Esophagus squamous epithelium (tissue), 5 donors: Measurements from ENCODE around the gene TRAF3. TPM values are rescaled to one million over a fixed set of nuclear protein-coding genes. Genes with fewer than 3 reads are reported as not detected.

Experiments used
- DNase-seq: peaks from one replicate; lab custom pipeline; 2025; lab: John Stamatoyannopoulos, UW
- H3K27ac ChIP-seq, 4 donors: fragments of 200-600 bp; sonication (generic); one replicate each; pipeline ENCODE4 v1.5.1; 2016 to 2019; ENCODE audit warnings: mild to moderate bottlenecking in 1 of 4
- H3K27me3 ChIP-seq, 4 donors: fragments of 200-600 bp; sonication (generic); 1 replicate in 3 of 4; 2 replicates in 1 of 4; pipeline versions ENCODE4 v1.5.1 to v1.6.0; 2017 to 2021; ENCODE audit warnings: antibody characterized with exemption in 1 of 4
- H3K36me3 ChIP-seq, 3 donors: fragments of 200-600 bp; sonication (generic); one replicate each; pipeline ENCODE4 v1.5.1; 2016 to 2019
- H3K4me1 ChIP-seq, 3 donors: fragments of 200-600 bp; sonication (generic); one replicate each; pipeline ENCODE4 v1.5.1; 2017 to 2019
- H3K4me3 ChIP-seq, 4 donors: fragments of 200-600 bp; sonication (generic); 1 replicate in 3 of 4; 2 replicates in 1 of 4; pipeline ENCODE4 v1.5.1; 2016 to 2019; ENCODE audit warnings: mild to moderate bottlenecking in 2 of 4, moderate library complexity in 1 of 4
- H3K9me3 ChIP-seq, 3 donors: fragments of 200-600 bp; sonication (generic); one replicate each; pipeline ENCODE4 v1.5.1; 2016 to 2019
- CTCF ChIP-seq, 6 experiments: fragments of 450-650 bp in 4 of 6; fragments of 200-600 bp in 2 of 6; sonication (generic) in 2 of 6; IDR thresholded peaks; one replicate each; pipeline ENCODE4 v1.5.1; 2016 to 2019; ENCODE audit warnings: antibody characterized with exemption in 6 of 6, mild to moderate bottlenecking in 4 of 6, moderate library complexity in 4 of 6
- POLR2A ChIP-seq, 4 donors: fragments of 450-650 bp; IDR thresholded peaks; one replicate each; pipeline ENCODE4 v1.6.1; 2017; ENCODE audit warnings: antibody characterized with exemption in 4 of 4, mild to moderate bottlenecking in 4 of 4, moderate library complexity in 3 of 4
- WGBS, 2 donors: methylation state at CpG; one replicate each; pipeline ENCODE4 v1.1.5; 2018; 5-methylcytosine and 5-hydroxymethylcytosine counted together
- intact Hi-C: fragments of 100-400 bp; cut with DNase I; formaldehyde crosslinking; loops from one replicate; pipeline ENCODE4 v1.15.0; 2022
- total RNA-seq, 4 donors: library from RNA; depleted of rRNA; stranded (reverse); fragments of >200 nt; gene quantifications; one replicate each; pipeline ENCODE4 v1.1.0, GENCODE V29; 2016
- donor health status: DM: yes; HTN: yes; CAD: no.

TRAF3 gene
- total RNA-seq, 4 donors from 2014 or later, result 11.2 to 19.3 (median 13.2) TPM

GRCh38 chr14:102751088-102751487, 26.2 kb upstream of the TRAF3 start:
- Histone ChIP-seq H3K9me3 (no peaks in the 10 kb centered on the region), H3K36me3 (peaks cover 0 to 22% (median 7%) of the 10 kb centered on the region in 3 donors), H3K4me3 (no peak overlapping the region), H3K27ac (no peak overlapping the region), H3K27me3 (no peaks in the 10 kb centered on the region), H3K4me1 (no peaks in the 10 kb centered on the region)
- no peak for DNase-seq
- TF ChIP-seq POLR2A (IDR thresholded peaks at IDR 0.05) (no peak), CTCF (IDR thresholded peaks at IDR 0.05) (no peak)
- intact Hi-C loops, result no loop called here
- 75 to 100% methylated on average over 2 to 6 of the region's 16 CpGs for WGBS, 2 donors

DNA sequence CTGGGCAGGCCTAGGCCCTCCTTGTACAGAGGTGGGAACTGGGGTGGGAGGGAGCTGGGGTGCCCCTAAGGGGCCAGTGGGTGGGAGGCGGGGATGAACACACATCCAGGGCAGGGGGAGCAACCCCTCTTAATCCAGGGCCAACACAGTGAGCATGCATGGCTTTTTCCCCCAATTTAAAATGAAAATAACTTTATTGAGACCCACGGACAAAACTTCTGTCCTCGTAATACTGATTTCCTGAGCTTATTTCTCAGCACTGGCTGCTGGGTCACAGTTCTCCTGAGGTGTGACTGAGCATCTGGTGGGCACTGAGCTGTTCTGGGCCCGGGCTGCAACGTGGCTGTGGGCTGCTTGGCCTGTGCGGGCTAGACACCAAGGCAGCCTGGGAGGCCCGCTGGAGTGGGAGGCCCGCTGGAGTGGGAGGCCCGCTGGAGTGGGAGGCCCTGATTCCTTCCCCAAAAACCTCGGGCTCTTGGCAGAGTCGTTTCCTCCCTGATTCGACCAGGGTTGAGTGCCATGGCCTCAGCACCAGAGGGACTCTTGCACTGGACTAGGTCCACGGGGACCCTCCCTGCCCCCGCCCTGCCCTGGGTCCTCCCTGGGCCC, 24.9 kb upstream of the TRAF3 start:
- 78 to 100% methylated on average over 3 to 12 of the region's 14 CpGs for WGBS, 2 donors
- H3K27me3 ChIP-seq, result no peaks in the 10 kb centered on the region
- no peak overlapping the region for H3K4me3 ChIP-seq
- TF ChIP-seq CTCF (IDR thresholded peaks at IDR 0.05) (no peak), POLR2A (IDR thresholded peaks at IDR 0.05) (no peak)
- no peak for DNase-seq
- H3K27ac ChIP-seq, result no peak overlapping the region
- H3K36me3 ChIP-seq, result peaks cover 0 to 9% (median 7%) of the 10 kb centered on the region in 3 donors
- no peaks in the 10 kb centered on the region for H3K4me1 ChIP-seq
- intact Hi-C loops, result no loop called here
- no peaks in the 10 kb centered on the region for H3K9me3 ChIP-seq

GRCh38 chr14:102754370-102755262, 22.6 kb upstream of the TRAF3 start:
- Histone ChIP-seq H3K9me3 (no peaks in the 10 kb centered on the region), H3K27ac (no peak overlapping the region), H3K27me3 (no peaks in the 10 kb centered on the region), H3K4me1 (no peaks in the 10 kb centered on the region), H3K4me3 (no peak overlapping the region), H3K36me3 (peaks cover 0 to 2% (median 0%) of the 10 kb centered on the region in 3 donors)
- no peak for DNase-seq
- no peak for TF ChIP-seq POLR2A (IDR thresholded peaks at IDR 0.05)
- TF ChIP-seq CTCF (IDR thresholded peaks at IDR 0.05), result no peak
- 61 to 69% methylated on average over 10 to 11 of the region's 17 CpGs for WGBS, 2 donors
- intact Hi-C loops, result no loop called here

DNA sequence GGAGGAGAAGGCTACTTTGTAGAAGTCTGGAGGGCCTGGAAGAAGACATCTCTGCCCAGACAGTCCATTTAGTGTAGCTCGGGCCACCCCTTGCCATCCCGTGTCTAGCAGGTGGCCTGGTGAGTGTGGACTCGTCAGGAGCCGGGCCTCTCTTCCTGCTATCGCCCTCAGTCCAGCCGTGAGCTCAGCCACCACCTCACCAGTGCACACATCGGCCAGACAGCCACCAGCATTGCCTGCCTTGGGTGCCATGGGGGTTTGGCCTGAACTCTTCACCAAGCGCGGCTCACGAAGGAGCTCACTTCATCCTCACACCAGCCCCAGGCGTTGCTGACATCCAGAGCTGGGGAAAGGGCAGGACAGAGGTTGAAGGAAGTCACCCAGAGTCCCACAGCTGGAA, 19.6 kb upstream of the TRAF3 start:
- H3K27me3 ChIP-seq, result peaks cover 0 to 16% (median 0%) of the 10 kb centered on the region in 4 donors
- H3K9me3 ChIP-seq, result no peaks in the 10 kb centered on the region
- no peak for DNase-seq
- no peaks in the 10 kb centered on the region for H3K36me3 ChIP-seq
- peaks cover 0 to 7% (median 5%) of the 10 kb centered on the region in 3 donors for H3K4me1 ChIP-seq
- no peak for TF ChIP-seq POLR2A (IDR thresholded peaks at IDR 0.05)
- no peak overlapping the region for H3K27ac ChIP-seq
- intact Hi-C loops, result no loop called here
- 80 to 90% methylated on average over 5 to 9 of the region's 11 CpGs for WGBS, 2 donors
- H3K4me3 ChIP-seq, result no peak overlapping the region

- Histone ChIP-seq H3K4me1 (peaks cover 0 to 7% (median 5%) of the 10 kb centered on the region in 3 donors), H3K36me3 (no peaks in the 10 kb centered on the region), H3K27me3 (peaks cover 0 to 16% (median 0%) of the 10 kb centered on the region in 4 donors), H3K27ac (no peak overlapping the region), H3K9me3 (no peaks in the 10 kb centered on the region), H3K4me3 (no peak overlapping the region)
- DNase-seq, result no peak
- 76 to 80% methylated on average over 5 of the region's 5 CpGs for WGBS, 2 donors
- no peak for TF ChIP-seq POLR2A (IDR thresholded peaks at IDR 0.05)
- no peak for TF ChIP-seq CTCF (IDR thresholded peaks at IDR 0.05)
- intact Hi-C loops, result no loop called here
Observed at GRCh38 chr14:102758087-102758486, 19.2 kb upstream of the TRAF3 start.
